Measurements from ENCODE around the gene FARP1.

GRCh38 chr13:98456413-98456845, 313.5 kb downstream of the FARP1 start:
- TF ChIP-seq CTCF (IDR thresholded peaks at IDR 0.05; ENCODE audit: control extremely low read depth in 1 of 3, insufficient read depth in 1 of 3, low read depth in 1 of 3, low read length in 3 of 3) (no peak), JUN (IDR thresholded peaks at IDR 0.05; ENCODE audit: low read depth, low read length) (no peak), CREB1 (IDR thresholded peaks at IDR 0.05) (no peak), RFX5 (IDR thresholded peaks at IDR 0.05; ENCODE audit: borderline replicate concordance, low read depth, low read length) (no peak), CBX5 (IDR thresholded peaks at IDR 0.05; ENCODE audit: low read depth, low read length) (no peak), POLR2A (IDR thresholded peaks at IDR 0.05; ENCODE audit: control extremely low read depth in 1 of 2, low read depth in 2 of 2, low read length in 2 of 2) (no peak), RAD21 (IDR thresholded peaks at IDR 0.05 in 1 of 2, conservative IDR thresholded peaks at IDR 0.05 in 1 of 2; ENCODE audit: low read depth in 2 of 2, low read length in 2 of 2) (no peak), ZNF274 (IDR thresholded peaks at IDR 0.05; ENCODE audit: borderline replicate concordance, extremely low read depth, low read length) (no peak), CHD7 (IDR thresholded peaks at IDR 0.05; ENCODE audit: insufficient replicate concordance, low read length) (no peak), NRF1 (IDR thresholded peaks at IDR 0.05; ENCODE audit: low read depth, low read length) (no peak), SIRT6 (IDR thresholded peaks at IDR 0.05; ENCODE audit: low read length) (no peak)

All from H1 (cell line).